Measurements from ENCODE around the gene LETM1.

DNA sequence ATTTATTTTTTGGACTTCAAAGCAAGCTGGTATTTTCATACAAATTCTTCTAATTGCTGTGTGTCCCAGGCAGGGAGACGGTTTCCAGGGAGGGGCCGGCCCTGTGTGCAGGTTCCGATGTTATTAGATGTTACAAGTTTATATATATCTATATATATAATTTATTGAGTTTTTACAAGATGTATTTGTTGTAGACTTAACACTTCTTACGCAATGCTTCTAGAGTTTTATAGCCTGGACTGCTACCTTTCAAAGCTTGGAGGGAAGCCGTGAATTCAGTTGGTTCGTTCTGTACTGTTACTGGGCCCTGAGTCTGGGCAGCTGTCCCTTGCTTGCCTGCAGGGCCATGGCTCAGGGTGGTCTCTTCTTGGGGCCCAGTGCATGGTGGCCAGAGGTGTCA, 47.6 kb downstream of the LETM1 start:
- TF ChIP-seq, protein P1, sequence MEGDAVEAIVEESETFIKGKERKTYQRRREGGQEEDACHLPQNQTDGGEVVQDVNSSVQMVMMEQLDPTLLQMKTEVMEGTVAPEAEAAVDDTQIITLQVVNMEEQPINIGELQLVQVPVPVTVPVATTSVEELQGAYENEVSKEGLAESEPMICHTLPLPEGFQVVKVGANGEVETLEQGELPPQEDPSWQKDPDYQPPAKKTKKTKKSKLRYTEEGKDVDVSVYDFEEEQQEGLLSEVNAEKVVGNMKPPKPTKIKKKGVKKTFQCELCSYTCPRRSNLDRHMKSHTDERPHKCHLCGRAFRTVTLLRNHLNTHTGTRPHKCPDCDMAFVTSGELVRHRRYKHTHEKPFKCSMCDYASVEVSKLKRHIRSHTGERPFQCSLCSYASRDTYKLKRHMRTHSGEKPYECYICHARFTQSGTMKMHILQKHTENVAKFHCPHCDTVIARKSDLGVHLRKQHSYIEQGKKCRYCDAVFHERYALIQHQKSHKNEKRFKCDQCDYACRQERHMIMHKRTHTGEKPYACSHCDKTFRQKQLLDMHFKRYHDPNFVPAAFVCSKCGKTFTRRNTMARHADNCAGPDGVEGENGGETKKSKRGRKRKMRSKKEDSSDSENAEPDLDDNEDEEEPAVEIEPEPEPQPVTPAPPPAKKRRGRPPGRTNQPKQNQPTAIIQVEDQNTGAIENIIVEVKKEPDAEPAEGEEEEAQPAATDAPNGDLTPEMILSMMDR (IDR thresholded peaks at IDR 0.05; ENCODE audit: insufficient read depth, low read depth, low read length): no peak
- no peak for TF ChIP-seq EZH2 (IDR thresholded peaks at IDR 0.05; ENCODE audit: insufficient read depth, low read length)

Data from astrocyte (in vitro differentiated cells and primary cell).